Gastrocnemius medialis (tissue), 4 donors: Measurements from ENCODE around the gene TMEM88. TPM values are rescaled to one million over a fixed set of nuclear protein-coding genes. Genes with fewer than 3 reads are reported as not detected.
A peak's percentile ranks its signal among the peaks of the same experiment; 100 is the strongest.

ENCODE experiments used
- ATAC-seq, 2 donors: fragments of 150-250 bp; one replicate each; pipeline ENCODE4 v1.9.1; 2016
- DNase-seq, 2 donors: peaks; one replicate each; pipeline ENCODE4 v3.0.0-alpha.2; 2019
- H3K27ac ChIP-seq, 4 donors: fragments of 200-600 bp; sonication (generic); 1 replicate in 1 of 4; 2 replicates in 3 of 4; pipeline ENCODE4 v1.5.1; 2016 to 2018; ENCODE audit warnings: mild to moderate bottlenecking in 2 of 4, moderate library complexity in 1 of 4
- H3K27me3 ChIP-seq, 3 donors: fragments of 200-600 bp; sonication (generic) in 2 of 3; 1 replicate in 1 of 3; 2 replicates in 2 of 3; pipeline versions ENCODE4 v1.5.1 to v1.6.0; 2016 to 2019; ENCODE audit warnings: mild to moderate bottlenecking in 1 of 3, moderate library complexity in 1 of 3
- H3K36me3 ChIP-seq, 2 donors: fragments of 200-600 bp; sonication (generic) in 1 of 2; one replicate each; pipeline ENCODE4 v1.5.1; 2017 to 2018
- H3K4me1 ChIP-seq, 2 donors: fragments of 200-600 bp; sonication (generic) in 1 of 2; one replicate each; pipeline ENCODE4 v1.5.1; 2016 to 2017; ENCODE audit warnings: mild to moderate bottlenecking in 2 of 2
- H3K4me3 ChIP-seq, 4 donors: fragments of 200-600 bp; sonication (generic) in 3 of 4; 1 replicate in 1 of 4; 2 replicates in 3 of 4; pipeline ENCODE4 v1.5.1; 2016 to 2019; ENCODE audit warnings: mild to moderate bottlenecking in 2 of 4
- H3K9me3 ChIP-seq, 3 donors: fragments of 200-600 bp; sonication (generic) in 2 of 3; 1 replicate in 1 of 3; 2 replicates in 2 of 3; pipeline ENCODE4 v1.5.1; 2016 to 2019
- POLR2A ChIP-seq, 2 donors: fragments of 450-650 bp; IDR thresholded peaks; one replicate each; pipeline ENCODE4 v1.6.1; 2017; ENCODE audit warnings: antibody characterized with exemption in 2 of 2, mild to moderate bottlenecking in 2 of 2, moderate library complexity in 2 of 2
- in situ Hi-C, 4 donors: fragments of 200-750 bp; cut with MboI; loops; one replicate each; pipeline versions ENCODE4 v1.15.0 to v1.8.0; 2017; ENCODE audit warnings: low sequenced_read_pairs in 4 of 4
- intact Hi-C: fragments of 100-400 bp; cut with DNase I; formaldehyde crosslinking; loops from one replicate; pipeline ENCODE4 v1.15.1; 2023; ENCODE audit warnings: low total_unique reads
- total RNA-seq, 4 donors: library from RNA; depleted of rRNA; stranded (reverse); fragments of >200 nt; gene quantifications; one replicate each; pipeline versions ENCODE4 v1.1.0 to v1.2.3, GENCODE V29; 2016
- TF ChIP-seq, protein P1 (sequence below), 5 experiments: fragments of 450-650 bp in 3 of 5; fragments of 200-600 bp in 2 of 5; sonication (generic) in 2 of 5; IDR thresholded peaks in 4 of 5; conservative IDR thresholded peaks in 1 of 5; 1 replicate in 4 of 5; 2 replicates in 1 of 5; pipeline ENCODE4 v1.5.1; 2016 to 2019; ENCODE audit warnings: antibody characterized with exemption in 5 of 5, mild to moderate bottlenecking in 3 of 5, moderate library complexity in 3 of 5

Gene TMEM88
- total RNA-seq, 4 donors from 2014 or later: 18.8 to 56.8 (median 27.9) TPM

DNA sequence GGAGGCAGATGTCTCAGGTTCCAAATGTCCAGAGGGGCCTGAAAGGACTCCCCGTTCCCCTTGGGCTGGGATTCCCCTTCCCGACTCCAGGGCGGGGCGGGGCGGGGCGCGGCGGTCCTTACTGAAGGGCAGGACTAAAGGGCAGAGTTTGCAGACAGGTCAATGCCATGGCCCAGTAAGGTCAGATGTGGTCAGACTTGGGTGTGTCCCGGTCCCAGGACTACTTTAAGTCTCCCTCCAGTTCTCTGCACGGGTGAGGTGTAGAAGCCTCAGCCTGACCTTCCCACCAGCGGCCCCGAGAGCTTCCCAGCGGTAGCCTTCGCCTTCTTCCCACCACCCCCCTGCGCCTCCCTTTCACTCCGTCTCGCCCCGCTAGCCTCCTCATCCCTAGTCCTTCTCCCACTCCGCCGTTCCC is 20.3 kb upstream of the TMEM88 start:
- no peak for TF ChIP-seq POLR2A (IDR thresholded peaks at IDR 0.05)
- TF ChIP-seq, protein P1, sequence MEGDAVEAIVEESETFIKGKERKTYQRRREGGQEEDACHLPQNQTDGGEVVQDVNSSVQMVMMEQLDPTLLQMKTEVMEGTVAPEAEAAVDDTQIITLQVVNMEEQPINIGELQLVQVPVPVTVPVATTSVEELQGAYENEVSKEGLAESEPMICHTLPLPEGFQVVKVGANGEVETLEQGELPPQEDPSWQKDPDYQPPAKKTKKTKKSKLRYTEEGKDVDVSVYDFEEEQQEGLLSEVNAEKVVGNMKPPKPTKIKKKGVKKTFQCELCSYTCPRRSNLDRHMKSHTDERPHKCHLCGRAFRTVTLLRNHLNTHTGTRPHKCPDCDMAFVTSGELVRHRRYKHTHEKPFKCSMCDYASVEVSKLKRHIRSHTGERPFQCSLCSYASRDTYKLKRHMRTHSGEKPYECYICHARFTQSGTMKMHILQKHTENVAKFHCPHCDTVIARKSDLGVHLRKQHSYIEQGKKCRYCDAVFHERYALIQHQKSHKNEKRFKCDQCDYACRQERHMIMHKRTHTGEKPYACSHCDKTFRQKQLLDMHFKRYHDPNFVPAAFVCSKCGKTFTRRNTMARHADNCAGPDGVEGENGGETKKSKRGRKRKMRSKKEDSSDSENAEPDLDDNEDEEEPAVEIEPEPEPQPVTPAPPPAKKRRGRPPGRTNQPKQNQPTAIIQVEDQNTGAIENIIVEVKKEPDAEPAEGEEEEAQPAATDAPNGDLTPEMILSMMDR (IDR thresholded peaks at IDR 0.05 in 4 of 5, conservative IDR thresholded peaks at IDR 0.05 in 1 of 5): no peak
- H3K27ac ChIP-seq: peak overlapping the region; percentile 97 to 100 (median 100)
- no peaks in the 10 kb centered on the region for H3K27me3 ChIP-seq
- peak overlapping the region; percentile 81 to 90 (median 85) for H3K4me3 ChIP-seq
- peaks cover 32 to 37% of the 10 kb centered on the region in 2 donors for H3K4me1 ChIP-seq
- ATAC-seq: peak; percentile 20 to 38
- intact Hi-C loops: loop anchor here (2.0 to 10.0 kb wide), 4 partner anchors 54 to 820 kb away; partner anchors contain the start of genes ACADVL, CHD3, DLG4 and RNASEK
- in situ Hi-C loops: no loop called here
- H3K36me3 ChIP-seq: no peaks in the 10 kb centered on the region
- peak; percentile 53 to 76 for DNase-seq
- H3K9me3 ChIP-seq: no peaks in the 10 kb centered on the region

DNA sequence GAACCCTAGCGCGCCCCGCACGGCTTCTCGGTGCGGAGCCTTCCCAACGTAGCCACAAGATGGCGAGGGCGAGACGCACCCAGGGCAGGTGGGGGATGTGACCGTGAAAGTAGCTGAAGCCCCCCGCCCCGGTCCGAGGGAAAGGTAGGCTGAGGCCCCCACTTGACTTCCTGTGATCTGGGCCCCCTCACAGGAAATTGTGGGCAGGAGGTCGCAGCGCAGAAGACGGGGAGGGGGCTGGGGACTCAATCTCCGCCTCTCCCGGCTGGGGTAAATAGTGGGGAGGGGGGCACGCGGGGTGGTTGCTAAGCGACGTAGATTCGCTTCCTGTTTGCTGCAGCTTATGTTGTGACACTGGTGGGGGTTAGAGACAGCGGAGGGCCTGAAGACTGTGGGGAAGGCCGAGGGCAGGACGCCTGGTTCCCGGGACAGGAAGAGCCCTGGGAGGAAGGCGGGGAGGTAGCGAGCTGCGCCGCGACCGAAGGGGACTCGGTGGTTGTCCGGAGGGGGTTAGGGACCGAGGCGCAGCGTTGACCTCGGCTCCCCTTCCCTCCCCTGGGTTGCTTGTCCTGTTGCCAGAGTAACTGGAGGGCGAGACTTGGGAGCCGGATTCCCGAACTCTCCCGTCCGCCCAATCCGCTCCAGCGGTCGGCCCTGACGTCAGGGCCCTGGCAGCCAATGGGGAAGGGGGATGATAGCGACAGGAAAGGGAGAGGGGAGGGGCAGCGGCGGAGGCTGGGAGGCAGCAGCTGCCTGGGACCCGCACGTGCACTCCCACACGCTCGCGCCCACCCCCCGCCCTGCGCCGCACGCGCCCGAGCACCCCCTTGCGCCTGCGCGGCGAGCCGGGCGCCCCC is 19.7 kb upstream of the TMEM88 start:
- Histone ChIP-seq H3K27me3 (no peaks in the 10 kb centered on the region), H3K4me1 (peaks cover 38 to 44% of the 10 kb centered on the region in 2 donors), H3K9me3 (no peaks in the 10 kb centered on the region), H3K4me3 (peak overlapping the region; percentile 81 to 90 (median 85)), H3K27ac (peak overlapping the region; percentile 97 to 100 (median 100)), H3K36me3 (no peaks in the 10 kb centered on the region)
- TF ChIP-seq, protein P1 (IDR thresholded peaks at IDR 0.05 in 4 of 5, conservative IDR thresholded peaks at IDR 0.05 in 1 of 5): peak; percentile 87 to 96 (median 88)
- TF ChIP-seq POLR2A (IDR thresholded peaks at IDR 0.05): peak; percentile 84 to 94
- peak; percentile 97 to 98 for DNase-seq
- intact Hi-C loops: loop anchor here (1.0 to 10.0 kb wide), 7 partner anchors 9 to 820 kb away; partner anchors contain the start of genes ACADVL, ALOXE3, CHD3 and DLG4
- ATAC-seq: peak; percentile 65 to 74
- in situ Hi-C loops: no loop called here

DNA sequence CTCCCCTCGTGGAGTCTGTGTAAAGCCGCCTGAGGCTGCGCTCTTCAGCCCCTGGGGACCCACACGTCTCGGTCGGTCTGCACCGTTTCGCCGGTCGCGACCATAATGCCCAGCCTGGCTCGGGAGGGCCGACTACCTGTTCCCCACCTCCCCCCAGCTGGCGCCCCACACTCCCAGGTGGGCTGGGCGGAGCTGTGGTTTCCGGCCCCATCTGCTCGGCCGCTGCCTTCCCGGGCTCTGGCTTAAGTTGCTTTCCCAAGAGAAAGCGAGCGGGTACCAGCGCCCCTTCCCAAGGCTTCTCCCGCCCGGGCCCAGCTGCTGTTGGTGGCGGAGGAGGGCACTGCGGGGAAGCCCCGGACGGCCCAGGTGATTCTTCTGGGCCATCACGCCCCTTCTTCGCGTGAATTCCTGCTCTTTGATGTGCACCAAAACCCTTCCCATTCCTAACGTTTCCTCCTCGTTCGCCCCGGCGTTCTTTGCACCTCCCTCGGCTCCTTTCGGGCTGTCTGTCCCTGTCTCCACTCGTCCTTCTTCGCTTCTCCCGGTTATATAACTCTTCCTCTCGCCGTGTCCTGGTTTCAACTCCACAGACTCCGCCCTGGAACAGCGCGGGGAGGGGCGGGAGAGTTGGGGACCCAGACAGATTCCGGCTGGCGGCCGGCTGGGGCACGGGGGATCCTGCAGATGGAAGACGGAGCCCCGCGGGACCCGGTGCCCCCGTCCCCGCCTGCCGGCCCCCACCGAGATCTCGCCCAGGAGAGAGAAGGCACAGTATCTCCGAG is 18.9 kb upstream of the TMEM88 start:
- TF ChIP-seq POLR2A (IDR thresholded peaks at IDR 0.05): peak in 1 of 2 donors; percentile 76
- TF ChIP-seq, protein P1 (IDR thresholded peaks at IDR 0.05 in 4 of 5, conservative IDR thresholded peaks at IDR 0.05 in 1 of 5): no peak
- intact Hi-C loops: loop anchor here (1.0 to 10.0 kb wide), 6 partner anchors 8 to 821 kb away; partner anchors contain the start of genes ACADVL, ALOXE3, CHD3 and DLG4
- DNase-seq: peak in 1 of 2 donors; percentile 75

DNA sequence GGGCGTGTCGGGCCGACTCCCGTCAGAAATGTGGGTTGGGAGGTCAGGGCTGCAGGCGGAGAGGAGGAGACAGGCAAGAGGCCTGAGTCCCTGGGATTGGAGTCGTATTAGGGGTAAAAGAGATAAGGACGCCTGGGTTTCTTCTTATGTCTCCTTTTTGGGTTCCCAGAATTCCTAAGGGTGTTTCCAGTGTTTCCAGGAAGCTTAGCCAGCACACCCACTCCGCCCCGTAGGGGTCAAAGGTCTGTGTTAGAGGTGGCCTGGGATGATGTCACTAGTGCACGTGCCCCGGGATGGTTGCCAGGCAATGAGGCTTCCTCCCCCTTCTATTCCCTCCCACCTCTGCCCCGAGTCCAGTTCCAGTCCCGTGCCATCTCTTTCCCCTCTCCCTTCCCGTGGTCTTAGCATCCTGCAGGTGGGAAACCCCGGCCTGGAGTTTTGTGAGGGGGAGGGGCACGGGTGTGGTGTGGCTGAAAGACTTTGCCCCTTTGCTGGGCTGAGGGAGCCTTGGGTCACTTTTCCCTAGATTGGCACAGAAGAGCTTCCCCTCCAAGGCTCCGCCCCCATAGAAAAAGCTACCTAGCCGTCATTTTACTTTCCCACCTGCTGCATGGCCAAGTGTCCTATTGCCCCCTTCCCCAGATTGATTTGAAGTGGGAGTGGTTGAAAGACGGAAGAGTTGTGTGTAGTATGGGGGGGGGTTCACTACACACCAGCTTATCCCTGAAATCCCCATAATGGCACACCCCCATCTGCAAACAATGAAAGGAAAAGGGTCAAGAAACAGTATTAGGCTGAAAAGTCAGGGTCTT is 18.1 kb upstream of the TMEM88 start:
- TF ChIP-seq, protein P1 (IDR thresholded peaks at IDR 0.05 in 4 of 5, conservative IDR thresholded peaks at IDR 0.05 in 1 of 5): peak in 1 of 5 experiments; percentile 26
- TF ChIP-seq POLR2A (IDR thresholded peaks at IDR 0.05): no peak
- Histone ChIP-seq H3K4me1 (peaks cover 51 to 56% of the 10 kb centered on the region in 2 donors), H3K27me3 (no peaks in the 10 kb centered on the region), H3K9me3 (no peaks in the 10 kb centered on the region), H3K4me3 (peak overlapping the region; percentile 63 to 90 (median 82)), H3K36me3 (no peaks in the 10 kb centered on the region), H3K27ac (peak overlapping the region; percentile 97 to 100 (median 100))
- intact Hi-C loops: loop anchor here (5.0 to 10.0 kb wide), 3 partner anchors 280 to 822 kb away; partner anchors contain the start of genes ACADVL, ALOXE3, DLG4 and RNASEK
- in situ Hi-C loops: no loop called here
- ATAC-seq (peak; percentile 4 to 9), DNase-seq (peak; percentile 70 to 88)

More for the DNA sequence above, 18.9 kb upstream of the TMEM88 start:
- Histone ChIP-seq H3K27me3 (no peaks in the 10 kb centered on the region), H3K4me1 (peaks cover 47 to 52% of the 10 kb centered on the region in 2 donors), H3K27ac (peak overlapping the region; percentile 97 to 100 (median 100)), H3K9me3 (no peaks in the 10 kb centered on the region), H3K4me3 (peak overlapping the region; percentile 63 to 90 (median 82)), H3K36me3 (no peaks in the 10 kb centered on the region)
- peak; percentile 29 to 45 for ATAC-seq
- in situ Hi-C loops: no loop called here
